ENCODE data around the gene BARD1.

The BARD1 gene

DNA sequence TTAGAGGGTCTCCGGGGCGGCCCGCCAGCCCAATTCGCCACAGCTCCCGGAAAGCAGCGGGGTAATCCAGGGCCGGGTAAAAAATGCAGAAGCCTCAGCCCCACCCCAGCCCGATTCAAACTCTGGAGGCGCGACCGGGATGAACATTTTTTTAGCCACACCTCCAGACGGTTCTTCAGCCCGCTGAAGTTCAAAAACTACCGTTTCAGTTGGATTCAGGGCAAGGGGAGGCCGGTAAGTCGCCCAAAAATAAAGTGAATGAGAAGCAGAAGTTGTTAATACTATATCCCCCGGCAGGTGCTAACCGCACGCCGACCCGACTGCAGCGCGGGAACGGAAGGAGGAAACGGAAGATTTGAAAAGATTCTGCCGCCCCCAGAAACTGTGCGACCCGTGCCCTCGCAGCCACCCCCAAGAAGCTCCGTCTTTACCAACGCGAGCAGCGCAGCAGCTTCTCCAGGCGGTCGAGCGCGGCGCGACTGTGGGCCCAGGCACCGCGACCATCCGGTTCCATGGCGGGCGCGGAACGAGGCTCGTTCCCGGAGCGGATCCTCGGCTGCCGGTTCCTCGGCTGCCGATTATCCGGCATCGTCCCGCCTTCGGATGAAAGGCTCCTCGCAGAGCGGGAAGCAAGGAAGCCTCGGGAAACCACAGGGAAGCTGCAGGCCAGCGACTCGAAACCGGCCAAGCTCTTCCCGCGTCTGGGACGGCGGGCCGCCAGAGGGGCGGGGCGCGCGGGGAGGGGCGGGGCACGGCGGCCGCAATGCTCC lies at the start of gene BARD1:
BARD1 (minus strand) TSS at position 703 of the 770 bp plus-strand sequence; CDS start at position 589, 114 bp downstream.
- Mint-ChIP-seq H3K36me3 (ENCODE audit: low read depth) (peaks cover 8% of the 10 kb centered on the region), H3K4me1 (ENCODE audit: low read depth) (peaks cover 26% of the 10 kb centered on the region), H3K9me3 (no peaks in the 10 kb centered on the region), H3K27me3 (peaks cover 12% of the 10 kb centered on the region), H3K27ac (peak within 1 kb of the TSS; percentile 87), H3K4me3 (peak within 1 kb of the TSS; percentile 99)
- intact Hi-C loops (cut with micrococcal nuclease), result loop anchor here (5.0 kb wide), 1 partner anchor 503 kb away; the partner anchor contains the start of gene ATIC

- Mint-ChIP-seq H3K4me3 (no peak overlapping the region), H3K27ac (no peak overlapping the region), H3K27me3 (no peaks in the 10 kb centered on the region), H3K36me3 (ENCODE audit: low read depth) (no peaks in the 10 kb centered on the region), H3K4me1 (ENCODE audit: low read depth) (no peaks in the 10 kb centered on the region), H3K9me3 (peaks cover 9% of the 10 kb centered on the region)
- intact Hi-C loops (cut with micrococcal nuclease), result no loop called here
Measured at GRCh38 chr2:214856137-214856536, 46.7 kb upstream of the BARD1 start.

DNA sequence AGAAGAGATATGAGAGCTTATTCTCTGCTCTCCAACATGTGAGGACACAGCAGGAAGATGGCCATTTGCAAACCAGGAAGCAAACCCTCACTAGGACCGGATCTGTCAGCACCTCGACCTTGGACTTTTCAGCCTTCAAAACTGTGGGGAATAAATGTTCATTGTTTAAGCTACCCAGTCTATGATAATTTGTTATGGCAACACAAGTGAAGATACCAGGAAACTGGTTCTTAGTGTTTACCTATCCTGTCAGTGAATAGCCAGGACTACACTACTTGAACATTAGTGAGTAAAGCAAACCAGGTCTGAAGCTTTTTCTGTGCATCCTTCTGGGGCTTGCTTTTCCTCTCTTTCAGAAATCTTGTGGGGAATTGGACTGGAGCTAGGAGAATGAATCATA lies 44.4 kb upstream of the BARD1 start:
- intact Hi-C loops (cut with micrococcal nuclease), result no loop called here
- no peak overlapping the region for H3K27ac Mint-ChIP-seq
- H3K9me3 Mint-ChIP-seq, result no peaks in the 10 kb centered on the region
- H3K4me1 Mint-ChIP-seq (ENCODE audit: low read depth), result no peaks in the 10 kb centered on the region
- no peaks in the 10 kb centered on the region for H3K36me3 Mint-ChIP-seq (ENCODE audit: low read depth)
- H3K4me3 Mint-ChIP-seq, result no peak overlapping the region
- no peaks in the 10 kb centered on the region for H3K27me3 Mint-ChIP-seq

DNA sequence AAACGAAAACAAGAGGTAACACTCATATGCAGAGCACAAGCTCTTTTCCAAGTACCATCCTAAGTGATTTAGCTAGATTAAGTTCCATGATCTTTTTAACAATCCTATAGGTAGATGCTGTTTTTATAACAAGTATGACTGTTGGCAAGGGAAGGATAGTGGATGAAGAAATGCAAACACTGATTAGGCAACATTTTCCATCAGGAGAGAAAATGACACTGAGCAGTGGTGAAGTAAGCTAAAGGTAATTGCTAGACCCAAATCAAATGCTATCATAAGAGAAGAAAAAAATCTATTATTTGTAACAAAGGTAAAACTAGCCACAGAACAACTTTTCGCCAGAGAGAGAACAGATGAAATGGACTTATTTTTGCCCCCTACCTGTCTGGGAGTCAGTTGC lies 34.3 kb upstream of the BARD1 start:
- intact Hi-C loops (cut with micrococcal nuclease), result no loop called here
- Mint-ChIP-seq H3K4me1 (ENCODE audit: low read depth) (peaks cover 5% of the 10 kb centered on the region), H3K27ac (no peak overlapping the region), H3K36me3 (ENCODE audit: low read depth) (no peaks in the 10 kb centered on the region), H3K27me3 (no peaks in the 10 kb centered on the region), H3K4me3 (no peak overlapping the region), H3K9me3 (peaks cover 18% of the 10 kb centered on the region)

DNA sequence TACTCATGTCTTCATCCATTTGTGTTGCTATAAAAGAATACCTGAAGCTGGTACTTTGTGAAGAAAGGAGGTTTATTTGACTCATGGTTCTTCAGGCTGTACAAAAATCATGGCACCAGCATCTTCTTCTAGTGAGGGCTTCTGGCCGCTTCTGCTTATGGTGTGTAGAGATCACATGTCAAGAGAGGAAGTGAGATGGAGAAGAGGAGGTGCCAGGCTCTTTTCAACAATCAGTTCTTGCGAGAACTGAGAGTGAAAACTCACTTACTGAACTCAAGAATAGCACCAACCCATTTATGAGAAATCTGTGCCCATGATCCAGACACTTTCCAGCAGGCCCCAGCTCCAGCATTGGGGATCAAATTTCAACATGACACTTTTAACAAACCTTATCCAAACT lies 30.0 kb upstream of the BARD1 start:
- Mint-ChIP-seq H3K36me3 (ENCODE audit: low read depth) (no peaks in the 10 kb centered on the region), H3K4me1 (ENCODE audit: low read depth) (peaks cover 5% of the 10 kb centered on the region), H3K4me3 (no peak overlapping the region), H3K9me3 (peaks cover 18% of the 10 kb centered on the region), H3K27ac (no peak overlapping the region), H3K27me3 (no peaks in the 10 kb centered on the region)
- intact Hi-C loops (cut with micrococcal nuclease), result no loop called here

DNA sequence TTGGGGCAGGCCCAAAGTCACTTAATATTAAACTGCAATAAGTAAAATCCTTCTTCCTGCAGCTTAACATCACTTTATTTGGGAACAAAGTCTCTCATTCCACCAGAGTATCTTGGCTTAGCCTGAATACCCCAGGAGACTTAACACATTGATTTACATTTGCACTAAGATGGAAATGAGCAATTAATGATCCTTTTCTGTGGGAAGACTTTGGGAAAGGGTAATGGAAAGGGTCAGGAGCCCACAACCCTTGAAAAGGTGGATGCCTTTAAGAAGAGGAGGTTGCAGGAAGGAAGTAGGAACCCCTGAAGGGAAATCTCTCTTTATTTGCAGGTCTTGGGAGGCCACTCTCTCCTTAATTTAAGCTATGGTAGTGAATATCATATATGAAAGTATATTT lies 28.0 kb upstream of the BARD1 start:
- no peak overlapping the region for H3K27ac Mint-ChIP-seq
- peaks cover 5% of the 10 kb centered on the region for H3K4me1 Mint-ChIP-seq (ENCODE audit: low read depth)
- H3K27me3 Mint-ChIP-seq, result no peaks in the 10 kb centered on the region
- H3K4me3 Mint-ChIP-seq, result no peak overlapping the region
- H3K9me3 Mint-ChIP-seq, result peaks cover 18% of the 10 kb centered on the region
- H3K36me3 Mint-ChIP-seq (ENCODE audit: low read depth), result no peaks in the 10 kb centered on the region
- intact Hi-C loops (cut with micrococcal nuclease), result no loop called here

- no peak overlapping the region for H3K4me3 Mint-ChIP-seq
- H3K9me3 Mint-ChIP-seq, result peaks cover 18% of the 10 kb centered on the region
- no peaks in the 10 kb centered on the region for H3K27me3 Mint-ChIP-seq
- no peaks in the 10 kb centered on the region for H3K36me3 Mint-ChIP-seq (ENCODE audit: low read depth)
- peaks cover 5% of the 10 kb centered on the region for H3K4me1 Mint-ChIP-seq (ENCODE audit: low read depth)
- no peak overlapping the region for H3K27ac Mint-ChIP-seq
- intact Hi-C loops (cut with micrococcal nuclease), result no loop called here
Measured at GRCh38 chr2:214836568-214836967, 27.1 kb upstream of the BARD1 start.

DNA sequence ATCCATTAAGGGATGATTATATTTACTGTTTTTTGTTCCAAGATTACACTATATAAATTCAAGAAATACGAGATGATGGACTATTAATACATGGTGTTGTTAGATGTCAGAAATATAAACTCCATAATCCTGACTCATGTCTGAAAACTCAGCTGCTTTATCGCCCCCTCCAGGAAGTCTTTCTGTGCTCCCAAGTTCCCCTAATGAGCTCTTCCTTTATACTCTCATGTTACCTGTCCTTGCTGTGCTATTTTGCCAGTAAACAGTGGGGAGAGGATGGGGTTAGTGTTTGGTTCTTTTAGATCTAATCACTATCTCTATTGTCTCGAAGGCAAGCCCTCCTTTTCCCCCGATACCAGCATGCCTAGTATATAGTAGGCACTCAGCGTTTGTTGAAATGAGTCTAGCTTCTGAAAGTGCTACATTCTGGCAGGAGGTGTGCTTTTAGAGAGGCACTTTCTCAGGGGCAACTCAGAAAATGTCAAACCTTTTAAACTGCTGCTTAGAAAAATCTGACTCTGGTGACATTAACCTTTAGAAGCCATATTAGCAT lies 21.4 kb upstream of the BARD1 start:
- no peaks in the 10 kb centered on the region for H3K27me3 Mint-ChIP-seq
- no peak overlapping the region for H3K27ac Mint-ChIP-seq
- no peaks in the 10 kb centered on the region for H3K36me3 Mint-ChIP-seq (ENCODE audit: low read depth)

DNA sequence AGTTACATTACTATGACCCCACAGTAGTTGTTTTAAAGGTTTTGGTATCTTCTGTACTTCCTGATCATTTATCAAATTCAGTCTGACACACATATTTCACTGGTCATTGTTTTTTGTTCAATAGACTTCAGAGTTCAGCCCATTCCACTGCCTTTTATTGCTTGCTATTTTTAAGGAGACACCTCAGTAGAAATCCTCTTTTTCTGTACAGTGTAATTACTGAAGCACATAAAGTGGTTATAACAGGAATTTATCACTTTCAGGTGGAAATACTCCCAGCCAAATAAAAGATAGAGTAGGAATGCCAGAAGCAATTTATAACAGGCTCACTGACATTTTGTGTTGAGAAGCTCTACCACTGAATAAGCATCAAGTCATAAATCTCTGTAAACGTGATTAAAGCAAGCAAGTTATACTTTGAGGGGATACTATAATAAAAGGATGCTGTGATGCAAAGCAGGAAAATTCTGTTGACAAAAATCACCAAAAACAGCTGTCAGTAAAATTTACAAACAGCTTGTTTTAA lies 6.6 kb upstream of the BARD1 start:
- H3K27ac Mint-ChIP-seq, result no peak overlapping the region
- H3K36me3 Mint-ChIP-seq (ENCODE audit: low read depth), result no peaks in the 10 kb centered on the region
- H3K9me3 Mint-ChIP-seq, result no peaks in the 10 kb centered on the region
- peaks cover 6% of the 10 kb centered on the region for H3K27me3 Mint-ChIP-seq
- peaks cover under 1% of the 10 kb centered on the region for H3K4me1 Mint-ChIP-seq (ENCODE audit: low read depth)
- no peak overlapping the region for H3K4me3 Mint-ChIP-seq
- intact Hi-C loops (cut with micrococcal nuclease), result no loop called here

More for the DNA sequence above, 21.4 kb upstream of the BARD1 start:
- Mint-ChIP-seq H3K4me3 (no peak overlapping the region), H3K4me1 (ENCODE audit: low read depth) (no peaks in the 10 kb centered on the region), H3K9me3 (no peaks in the 10 kb centered on the region)
- intact Hi-C loops (cut with micrococcal nuclease), result no loop called here

DNA sequence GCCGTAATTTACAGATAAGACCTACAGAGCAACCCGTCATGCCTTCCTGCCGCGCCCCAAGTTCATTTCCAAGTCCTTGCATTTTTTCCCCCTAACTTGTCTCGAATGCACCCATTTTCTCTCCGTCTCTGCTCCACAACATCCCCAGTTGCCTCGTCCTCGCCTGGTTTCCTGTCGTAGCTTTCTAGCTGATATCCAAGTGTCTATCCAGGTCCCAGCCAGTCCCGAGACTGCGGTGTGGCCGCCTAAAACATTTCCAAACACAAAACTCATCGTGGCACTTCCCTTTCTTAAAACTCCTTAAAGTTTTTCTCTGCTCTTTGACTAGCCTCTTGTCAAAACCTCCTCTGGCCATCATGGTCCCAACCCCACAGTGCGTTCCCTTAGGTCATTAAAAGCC lies 1.2 kb upstream of the BARD1 start:
- Mint-ChIP-seq H3K36me3 (ENCODE audit: low read depth) (peaks cover 8% of the 10 kb centered on the region), H3K27me3 (peaks cover 12% of the 10 kb centered on the region), H3K9me3 (no peaks in the 10 kb centered on the region), H3K27ac (peak overlapping the region; percentile 87), H3K4me1 (ENCODE audit: low read depth) (peaks cover 15% of the 10 kb centered on the region), H3K4me3 (peak overlapping the region; percentile 99)
- intact Hi-C loops (cut with micrococcal nuclease), result no loop called here

- no peaks in the 10 kb centered on the region for H3K9me3 Mint-ChIP-seq
- H3K27ac Mint-ChIP-seq, result peak overlapping the region; percentile 87
- H3K36me3 Mint-ChIP-seq (ENCODE audit: low read depth), result peaks cover 8% of the 10 kb centered on the region
- intact Hi-C loops (cut with micrococcal nuclease), result loop anchor here (5.0 kb wide), 1 partner anchor 502 kb away; the partner anchor contains the start of gene ATIC
- H3K4me1 Mint-ChIP-seq (ENCODE audit: low read depth), result peaks cover 19% of the 10 kb centered on the region
- peak overlapping the region; percentile 99 for H3K4me3 Mint-ChIP-seq
- H3K27me3 Mint-ChIP-seq, result peaks cover 12% of the 10 kb centered on the region
Measured at GRCh38 chr2:214809751-214810564, 475 bp upstream of the BARD1 start.

GRCh38 chr2:214807653-214808052 lies 1.8 kb downstream of the BARD1 start:
- Mint-ChIP-seq H3K36me3 (ENCODE audit: low read depth) (peaks cover 8% of the 10 kb centered on the region), H3K27ac (peak overlapping the region; percentile 87), H3K27me3 (peaks cover 7% of the 10 kb centered on the region), H3K4me3 (peak overlapping the region; percentile 99), H3K9me3 (no peaks in the 10 kb centered on the region), H3K4me1 (ENCODE audit: low read depth) (peaks cover 26% of the 10 kb centered on the region)
- intact Hi-C loops (cut with micrococcal nuclease), result loop anchor here (5.0 kb wide), 1 partner anchor 505 kb away; the partner anchor contains the start of gene ATIC

- no peak overlapping the region for H3K27ac Mint-ChIP-seq
- H3K4me3 Mint-ChIP-seq, result no peak overlapping the region
- H3K9me3 Mint-ChIP-seq, result no peaks in the 10 kb centered on the region
- peaks cover 39% of the 10 kb centered on the region for H3K4me1 Mint-ChIP-seq (ENCODE audit: low read depth)
- H3K27me3 Mint-ChIP-seq, result no peaks in the 10 kb centered on the region
- intact Hi-C loops (cut with micrococcal nuclease), result no loop called here
- H3K36me3 Mint-ChIP-seq (ENCODE audit: low read depth), result no peaks in the 10 kb centered on the region
Measured at GRCh38 chr2:214801768-214802397, 7.6 kb downstream of the BARD1 start.
